ENCODE results near the gene CEACAM16.
"Not testable (repeated sequence)": the region's sequence is repeated elsewhere in the genome, so short reads cannot be mapped to it uniquely, and the experiment has no call there.

Gene CEACAM16

DNA sequence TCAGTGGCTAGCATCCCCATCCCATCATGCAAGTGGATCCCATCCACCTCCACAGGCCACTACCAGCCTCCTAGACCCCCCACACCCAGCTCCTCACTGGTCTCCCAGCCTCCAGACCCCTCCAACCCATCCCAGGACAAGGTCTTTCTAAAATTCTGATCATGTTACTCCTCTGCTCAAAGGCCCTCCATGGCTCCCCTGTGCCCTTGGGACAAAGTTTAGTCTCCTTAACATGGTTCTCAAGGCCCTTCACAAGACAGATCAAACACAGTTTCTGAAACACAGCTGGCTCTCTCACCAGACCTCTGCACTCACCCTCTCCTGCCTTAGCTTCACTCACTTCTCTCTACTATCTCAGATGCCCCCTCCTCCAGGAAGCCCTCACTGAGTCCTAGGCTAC lies 18.4 kb upstream of the CEACAM16 start:
- peaks cover 0 to 7% (median 0%) of the 10 kb centered on the region in 4 donors for H3K4me1 ChIP-seq
- intact Hi-C loops (cut with DNase I; ENCODE audit: low total_unique reads) = no loop called here
- no peaks in the 10 kb centered on the region for H3K9me3 ChIP-seq
- H3K4me3 ChIP-seq = no peak overlapping the region
- H3K36me3 ChIP-seq = peaks cover 0 to 29% (median 27%) of the 10 kb centered on the region in 3 donors
- no peaks in the 10 kb centered on the region for H3K27me3 ChIP-seq
- no peak overlapping the region for H3K27ac ChIP-seq
- TF ChIP-seq CTCF (IDR thresholded peaks at IDR 0.05) = no peak
- DNase-seq = no peak

DNA sequence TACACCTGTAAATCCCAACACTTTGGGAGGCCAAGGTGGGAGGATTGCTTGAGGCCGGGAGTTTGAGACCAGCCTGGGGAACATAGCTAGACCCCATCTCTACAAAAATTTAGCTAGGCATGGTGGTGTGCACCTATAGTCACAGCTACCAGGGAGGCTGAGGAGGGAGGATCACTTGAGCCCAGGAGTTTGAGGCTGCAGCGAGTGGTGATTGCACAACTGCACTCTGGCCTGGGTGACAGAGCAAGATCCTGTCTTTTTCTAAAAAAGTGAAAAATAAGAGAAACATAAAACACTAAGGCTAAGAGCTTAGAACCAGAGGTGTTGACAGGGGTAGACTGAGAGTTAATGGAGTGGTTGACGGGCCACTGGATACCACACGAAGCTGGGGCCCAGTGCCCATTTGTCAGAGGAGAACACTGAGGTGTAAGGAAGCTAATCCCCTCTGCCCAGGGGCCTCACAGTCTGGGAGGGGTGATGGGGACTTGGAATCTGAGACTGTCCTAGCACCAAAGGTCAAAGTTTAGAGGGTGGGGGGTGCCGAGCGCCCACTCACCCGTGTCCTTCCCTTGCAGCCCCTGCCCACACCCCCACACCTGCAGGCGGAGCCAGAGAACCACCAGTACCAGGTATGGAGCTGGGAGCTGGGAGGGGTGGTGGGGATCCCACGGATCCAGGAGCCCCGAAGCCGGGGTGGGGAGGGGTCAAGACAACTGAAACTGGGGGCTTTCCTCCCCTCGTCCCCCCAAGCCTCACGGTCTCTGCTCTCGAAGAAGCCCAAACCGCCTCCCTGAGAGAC lies 16.8 kb upstream of the CEACAM16 start:
- TF ChIP-seq CTCF (IDR thresholded peaks at IDR 0.05) = no peak
- Histone ChIP-seq H3K4me1 (peaks cover 0 to 4% (median 0%) of the 10 kb centered on the region in 4 donors), H3K4me3 (no peak overlapping the region), H3K27ac (no peak overlapping the region), H3K9me3 (no peaks in the 10 kb centered on the region), H3K36me3 (peaks cover 0 to 29% (median 18%) of the 10 kb centered on the region in 3 donors), H3K27me3 (no peaks in the 10 kb centered on the region)
- intact Hi-C loops (cut with DNase I; ENCODE audit: low total_unique reads) = no loop called here
- no peak for DNase-seq

- no peaks in the 10 kb centered on the region for H3K27me3 ChIP-seq
- TF ChIP-seq CTCF (IDR thresholded peaks at IDR 0.05) = no peak
- H3K4me1 ChIP-seq = no peaks in the 10 kb centered on the region
- H3K36me3 ChIP-seq = peaks cover 0 to 29% (median 18%) of the 10 kb centered on the region in 3 donors
- intact Hi-C loops (cut with DNase I; ENCODE audit: low total_unique reads) = no loop called here
- H3K27ac ChIP-seq = no peak overlapping the region
- no peak for DNase-seq
- no peaks in the 10 kb centered on the region for H3K9me3 ChIP-seq
- H3K4me3 ChIP-seq = no peak overlapping the region
These were observed 16.1 kb upstream of the CEACAM16 start for GRCh38 chr19:44682807-44683206.

GRCh38 chr19:44683434-44684210 lies 15.3 kb upstream of the CEACAM16 start:
- Histone ChIP-seq H3K27me3 (no peaks in the 10 kb centered on the region), H3K4me1 (no peaks in the 10 kb centered on the region), H3K9me3 (no peaks in the 10 kb centered on the region), H3K4me3 (no peak overlapping the region), H3K27ac (no peak overlapping the region), H3K36me3 (peaks cover 0 to 29% (median 18%) of the 10 kb centered on the region in 3 donors)
- intact Hi-C loops (cut with DNase I; ENCODE audit: low total_unique reads) = no loop called here
- no peak for TF ChIP-seq CTCF (IDR thresholded peaks at IDR 0.05)
- DNase-seq = no peak

DNA sequence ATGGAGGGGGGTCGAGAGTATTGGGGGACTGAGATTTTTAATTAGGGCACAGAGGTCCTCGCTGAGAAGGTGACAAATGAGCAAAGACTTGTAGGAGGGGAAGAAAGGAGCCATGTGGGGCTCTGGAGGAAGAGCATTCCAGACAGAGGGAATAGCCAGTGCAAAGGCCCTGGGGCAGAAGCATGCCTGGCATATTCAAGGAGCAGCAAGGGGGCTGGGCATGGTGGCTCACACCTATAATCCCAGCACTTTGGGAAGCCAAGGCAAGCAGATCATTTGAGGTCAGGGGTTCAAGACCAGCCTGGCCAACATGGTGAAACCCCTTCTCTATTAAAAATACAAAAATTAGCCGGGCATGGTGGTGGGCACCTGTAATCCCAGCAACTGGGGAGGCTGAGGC lies 14.6 kb upstream of the CEACAM16 start:
- H3K36me3 ChIP-seq = peaks cover 0 to 29% (median 18%) of the 10 kb centered on the region in 3 donors
- DNase-seq; H3K27me3 ChIP-seq; intact Hi-C loops (cut with DNase I; ENCODE audit: low total_unique reads); H3K4me1 ChIP-seq; H3K4me3 ChIP-seq; H3K27ac ChIP-seq; H3K9me3 ChIP-seq: not testable (repeated sequence)

Data from tibial artery (tissue), 4 donors.